HG03469 (cell line): ENCODE results near the gene PTPN20.
"Not testable (repeated sequence)": the region's sequence is repeated elsewhere in the genome, so short reads cannot be mapped to it uniquely, and the experiment has no call there.

Source experiments
- ATAC-seq: cut with Tn5 transposase; IDR thresholded peaks from one replicate; pipeline ENCODE4 v1.9.1; 2021; ENCODE audit warnings: mild to moderate bottlenecking, moderate library complexity, moderate number of reproducible peaks; ENCODE audit not compliant: unreplicated experiment

PTPN20 gene

GRCh38 chr10:46952540-46952939, 41.3 kb downstream of the PTPN20 start:
- not testable (repeated sequence) for ATAC-seq

DNA sequence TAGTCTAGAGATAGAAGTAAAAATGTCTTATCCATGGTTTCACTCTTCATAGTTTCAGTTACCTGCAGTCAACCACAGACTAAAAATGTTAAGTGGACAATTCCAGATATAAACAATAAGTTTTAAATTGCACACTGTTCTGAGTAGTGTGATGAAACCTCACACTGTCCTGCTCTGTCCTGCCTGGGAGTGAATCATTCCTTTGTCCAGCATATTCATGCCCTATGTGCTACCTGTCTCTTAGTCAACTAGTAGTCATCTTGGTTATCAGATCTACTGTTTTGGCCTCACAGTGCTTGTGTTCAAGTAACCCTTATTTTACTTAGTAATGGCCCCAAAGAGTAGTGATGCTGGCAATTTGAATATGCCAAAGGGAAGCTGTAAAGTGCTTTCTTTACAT, 49.5 kb downstream of the PTPN20 start:
- not testable (repeated sequence) for ATAC-seq

DNA sequence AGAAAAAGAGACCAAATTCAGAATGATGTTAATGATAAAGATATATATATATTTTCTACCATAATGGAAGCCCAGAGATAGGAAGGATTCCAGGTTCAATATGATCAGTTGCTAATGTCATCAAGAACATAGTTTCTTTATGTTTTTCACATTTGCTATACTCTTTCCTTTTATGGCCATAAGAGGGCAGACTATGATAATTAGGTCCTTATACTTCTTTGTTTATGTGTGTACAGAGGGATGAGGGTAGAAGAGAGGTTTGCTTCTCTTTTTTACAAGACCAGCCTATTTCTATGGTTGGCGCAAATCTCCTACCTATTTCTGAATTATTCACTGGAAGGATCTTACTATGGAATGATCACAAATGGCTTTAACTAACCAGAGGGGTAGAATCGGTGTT, 52.1 kb downstream of the PTPN20 start:
- ATAC-seq = not testable (repeated sequence)

DNA sequence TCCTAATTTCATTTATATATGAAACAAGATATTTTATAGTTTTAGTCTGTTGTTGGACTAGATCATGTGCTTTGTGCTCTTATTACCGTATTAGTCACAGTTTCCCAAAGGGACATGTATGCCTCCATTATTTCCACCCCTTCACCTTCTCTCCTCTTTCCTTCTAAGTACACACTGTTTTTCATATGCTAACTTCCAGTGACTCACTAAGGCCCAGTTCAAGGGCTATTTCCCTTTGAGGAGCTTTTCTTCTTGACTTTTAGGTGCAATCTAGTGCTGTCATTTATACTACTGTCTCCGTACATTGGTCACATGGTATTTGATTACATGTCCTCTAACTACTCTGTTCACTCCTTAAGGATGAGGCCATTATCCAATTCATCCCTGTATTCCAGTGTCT, 55.8 kb downstream of the PTPN20 start:
- ATAC-seq = not testable (repeated sequence)

DNA sequence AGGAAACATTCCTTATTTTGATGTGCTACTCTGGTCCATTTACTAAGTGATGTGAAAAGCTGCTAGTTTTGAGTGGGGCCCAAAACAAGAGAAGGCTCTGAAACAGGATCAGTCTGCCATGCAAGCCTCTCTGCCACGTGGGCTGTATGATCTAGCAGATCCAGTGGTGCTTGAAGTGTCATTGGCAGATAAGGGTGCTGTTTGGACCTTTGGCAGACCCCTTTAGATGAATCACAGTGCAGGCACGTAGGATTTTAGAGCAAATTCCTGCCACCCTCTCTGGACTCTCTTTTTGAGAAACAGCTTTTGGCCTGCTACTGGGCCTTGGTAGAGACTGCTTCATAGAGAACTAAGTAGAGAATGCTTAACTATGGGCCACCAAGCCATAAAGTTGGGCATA, 69.0 kb downstream of the PTPN20 start:
- not testable (repeated sequence) for ATAC-seq

DNA sequence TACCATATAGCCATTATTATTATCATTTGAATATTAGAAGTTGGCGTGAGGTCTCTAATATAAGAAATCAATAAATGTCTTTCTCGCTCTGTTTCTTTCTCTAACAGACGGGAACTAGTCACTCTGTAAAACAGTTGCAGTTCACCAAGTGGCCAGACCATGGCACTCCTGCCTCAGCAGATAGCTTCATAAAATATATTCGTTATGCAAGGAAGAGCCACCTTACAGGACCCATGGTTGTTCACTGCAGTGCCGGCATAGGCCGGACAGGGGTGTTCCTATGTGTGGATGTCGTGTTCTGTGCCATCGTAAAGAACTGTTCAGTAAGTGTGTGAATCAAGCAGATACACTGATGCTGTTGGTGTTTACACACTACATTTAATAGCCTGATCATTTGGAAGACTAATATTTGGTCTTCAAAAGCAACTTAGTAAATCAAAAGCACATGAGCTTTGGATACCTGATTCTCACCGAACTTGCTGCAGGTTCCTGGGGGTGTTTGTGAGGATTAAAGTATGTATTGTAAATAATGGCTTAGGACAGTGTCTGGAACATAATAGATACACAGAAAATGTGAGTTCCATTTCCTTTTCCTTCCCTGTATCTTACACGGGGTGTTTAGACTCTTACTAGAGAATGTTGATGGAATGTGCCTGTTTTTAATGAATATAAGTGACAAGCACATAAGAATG, 76.2 kb downstream of the PTPN20 start:
- peak; percentile 92 for ATAC-seq

DNA sequence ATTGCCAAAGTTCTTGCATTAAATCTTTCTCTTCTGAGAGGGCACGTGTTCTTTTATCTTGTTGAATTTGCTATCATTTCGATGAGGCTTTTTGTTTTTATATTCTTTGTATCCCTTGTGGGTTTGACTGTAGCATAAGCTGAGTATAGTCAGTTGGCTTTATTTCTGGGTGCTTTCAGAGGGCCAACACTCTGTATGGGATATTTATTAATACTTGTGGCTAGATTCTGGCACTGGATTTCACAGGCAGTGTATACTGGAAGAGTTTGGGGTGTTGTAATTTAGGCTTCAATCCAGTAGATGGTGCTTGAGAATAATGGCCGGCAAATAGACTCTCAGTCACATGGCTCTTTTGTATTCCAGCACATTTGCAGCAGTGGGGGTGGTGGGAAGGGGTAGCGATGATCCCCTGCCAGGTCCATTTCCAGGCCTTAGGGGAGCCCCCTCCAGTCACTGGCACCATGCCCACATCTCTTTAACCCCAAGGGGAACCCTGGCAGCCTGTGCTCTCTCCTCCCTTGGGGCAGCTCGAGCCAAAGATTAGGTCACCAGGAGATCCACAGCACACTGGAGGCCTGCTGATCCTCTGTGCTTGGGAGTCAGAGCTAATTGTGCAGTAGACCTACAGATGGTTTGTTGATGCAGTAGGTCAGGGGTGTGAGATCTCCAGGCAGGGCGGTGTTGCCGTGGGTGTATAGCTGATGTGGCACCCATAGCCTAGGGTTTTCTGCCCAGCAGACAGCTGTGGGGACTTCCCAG, 81.8 kb downstream of the PTPN20 start:
- ATAC-seq = no peak

- no peak for ATAC-seq
Measured at GRCh38 chr10:46995234-46995633, 84.0 kb downstream of the PTPN20 start.

- ATAC-seq = no peak
Measured at GRCh38 chr10:46998192-46998591, 87.0 kb downstream of the PTPN20 start.

DNA sequence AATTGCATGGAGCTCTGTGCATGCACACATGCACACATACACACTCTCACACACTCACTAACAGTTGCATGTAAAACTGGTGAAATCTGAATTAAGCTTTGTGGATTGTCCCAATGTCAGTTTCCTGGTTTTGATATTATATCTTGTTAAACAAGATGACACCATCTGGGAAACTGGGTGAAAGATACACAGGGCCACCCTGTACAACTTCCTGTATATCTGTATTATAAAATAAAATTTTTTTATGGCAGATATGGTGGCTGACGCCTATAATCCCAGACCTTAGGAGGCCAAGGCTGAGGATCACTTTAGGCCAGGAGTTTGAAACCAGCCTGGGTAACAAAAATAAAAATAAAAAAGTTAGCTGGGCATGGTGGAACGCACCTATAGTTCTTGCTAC, 87.4 kb downstream of the PTPN20 start:
- no peak for ATAC-seq

- ATAC-seq = no peak
Measured at GRCh38 chr10:46999217-46999616, 88.0 kb downstream of the PTPN20 start.

- ATAC-seq = no peak
Measured at GRCh38 chr10:47008769-47009168, 97.5 kb downstream of the PTPN20 start.

DNA sequence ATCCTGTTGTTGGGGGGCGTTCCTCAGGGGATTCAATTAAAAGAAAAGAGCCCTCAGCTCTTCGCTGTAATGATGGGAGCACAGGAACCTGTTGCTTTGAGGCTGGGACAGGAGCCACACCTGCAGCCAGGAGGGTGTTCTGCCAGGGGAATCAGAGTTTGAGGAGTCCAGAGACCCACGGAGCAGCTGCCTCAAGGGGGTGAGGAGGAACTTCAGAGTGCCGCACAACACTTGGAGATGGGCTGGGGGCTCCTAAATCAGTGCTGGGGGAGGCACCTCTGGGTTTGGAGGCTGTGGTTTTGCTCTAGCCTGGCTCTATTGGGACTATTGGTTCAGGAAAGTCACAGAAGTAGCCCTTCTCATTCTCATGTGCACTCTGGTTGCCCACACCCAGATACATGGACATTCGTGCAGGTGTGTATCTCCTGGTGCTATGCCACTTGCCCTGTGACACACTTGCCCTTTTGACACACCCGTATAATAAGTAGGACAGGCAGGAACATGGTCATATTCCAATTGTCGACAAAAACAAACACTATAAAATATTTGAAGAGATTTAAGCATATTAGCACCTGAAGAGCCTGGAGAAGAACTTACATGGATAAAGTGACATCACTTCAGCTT, 98.1 kb downstream of the PTPN20 start:
- no peak for ATAC-seq

DNA sequence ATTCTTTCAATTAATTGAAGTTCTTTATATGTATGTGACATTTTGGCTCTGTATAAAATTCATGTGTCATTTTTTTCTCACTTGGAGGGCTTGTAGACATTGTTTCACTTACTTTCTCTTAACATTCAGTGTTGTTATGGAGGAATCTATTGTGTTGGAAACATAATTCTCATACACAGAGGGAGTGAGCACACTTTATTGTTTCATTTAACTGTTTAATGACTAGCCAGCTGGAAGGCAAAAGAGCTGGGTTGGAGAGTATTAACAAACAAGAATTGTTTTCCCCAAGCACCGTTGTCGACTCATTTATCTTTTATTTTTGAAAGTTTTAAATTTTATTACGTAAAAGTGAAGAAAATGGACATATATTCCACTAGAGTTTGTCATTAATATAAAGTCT, 98.8 kb downstream of the PTPN20 start:
- ATAC-seq = no peak

GRCh38 chr10:47012214-47012613, 101.0 kb downstream of the PTPN20 start:
- no peak for ATAC-seq

DNA sequence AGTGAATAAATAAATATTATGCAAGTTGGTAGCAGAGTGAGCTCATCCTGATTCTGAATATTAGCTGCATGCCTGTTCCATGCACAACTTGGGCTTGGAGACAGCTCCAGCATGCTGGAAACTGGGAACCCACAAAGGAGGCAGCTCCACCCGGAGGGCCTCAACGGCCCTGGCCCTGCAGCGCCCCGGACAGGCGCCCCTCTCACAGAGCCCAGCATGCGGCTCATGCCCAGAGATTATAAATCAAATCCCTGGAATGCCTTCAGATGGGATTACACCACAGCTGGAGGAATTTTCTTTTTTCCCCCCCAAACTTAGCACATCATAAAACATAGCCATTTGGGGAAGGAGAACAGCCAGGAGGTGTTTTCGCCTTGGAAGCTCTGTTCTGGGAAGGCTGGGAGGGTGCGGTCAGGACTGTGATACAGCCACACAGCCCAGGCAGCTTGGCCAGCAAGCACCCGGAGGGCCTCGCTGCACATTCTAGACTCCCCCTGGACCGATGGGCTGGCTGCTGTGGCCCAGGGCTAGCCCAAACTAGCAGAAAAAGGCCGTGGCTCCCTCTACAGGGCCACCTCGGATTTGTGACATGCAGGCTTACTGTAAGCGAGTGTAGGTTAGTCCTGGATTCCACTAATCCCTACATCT, 102.4 kb downstream of the PTPN20 start:
- ATAC-seq = no peak

GRCh38 chr10:47015404-47015803, 104.2 kb downstream of the PTPN20 start:
- ATAC-seq = no peak

- no peak for ATAC-seq
Measured at GRCh38 chr10:47016564-47016963, 105.3 kb downstream of the PTPN20 start.

- no peak for ATAC-seq
Measured at GRCh38 chr10:47018026-47018735, 107.0 kb downstream of the PTPN20 start.

GRCh38 chr10:47019155-47020145, 108.2 kb downstream of the PTPN20 start:
- ATAC-seq = no peak
